GM13977 (cell line): ENCODE results near the gene SLC12A6.

Source experiments
- DNase-seq: peaks from one replicate; pipeline ENCODE4 v3.0.0; 2012; ENCODE audit warnings: low spot score
- in situ Hi-C: fragments of 300-500 bp; cut with MboI; formaldehyde crosslinking; loops from one replicate; pipeline ENCODE4 v1.12.0; 2022; ENCODE audit warnings: low sequenced_read_pairs, low pct_unique_long_range_greater_than_20kb, mixed read lengths, inconsistent platforms; ENCODE audit not compliant: unreplicated experiment
- TF ChIP-seq, protein P1 (sequence below): IDR thresholded peaks from 2 replicates; pipeline ENCODE4 v1.5.1; 2012; ENCODE audit warnings: mild to moderate bottlenecking, control low read depth; ENCODE audit not compliant: insufficient read depth; ENCODE audit errors: extremely low read depth, missing control alignments

SLC12A6 gene

DNA sequence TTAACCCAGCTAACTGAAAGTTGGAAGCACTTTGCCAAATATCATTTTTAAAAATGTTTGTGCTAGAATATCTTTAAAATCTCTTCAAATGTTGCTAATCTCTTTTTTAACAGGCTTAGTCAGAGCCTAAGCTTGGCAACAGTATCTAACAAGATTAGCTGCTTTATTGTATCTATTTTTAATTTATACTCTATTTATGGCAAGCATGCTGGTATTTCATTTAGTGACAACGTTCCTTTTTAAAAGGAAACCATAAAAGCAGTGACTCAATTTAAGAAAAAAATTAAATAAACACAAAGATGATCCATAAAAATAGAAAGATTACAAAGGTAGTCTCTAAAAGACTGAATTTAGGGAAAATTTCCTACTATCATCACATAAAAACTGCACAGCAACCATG is 40.5 kb downstream of the SLC12A6 start:
- no peak for DNase-seq
- TF ChIP-seq, protein P1, sequence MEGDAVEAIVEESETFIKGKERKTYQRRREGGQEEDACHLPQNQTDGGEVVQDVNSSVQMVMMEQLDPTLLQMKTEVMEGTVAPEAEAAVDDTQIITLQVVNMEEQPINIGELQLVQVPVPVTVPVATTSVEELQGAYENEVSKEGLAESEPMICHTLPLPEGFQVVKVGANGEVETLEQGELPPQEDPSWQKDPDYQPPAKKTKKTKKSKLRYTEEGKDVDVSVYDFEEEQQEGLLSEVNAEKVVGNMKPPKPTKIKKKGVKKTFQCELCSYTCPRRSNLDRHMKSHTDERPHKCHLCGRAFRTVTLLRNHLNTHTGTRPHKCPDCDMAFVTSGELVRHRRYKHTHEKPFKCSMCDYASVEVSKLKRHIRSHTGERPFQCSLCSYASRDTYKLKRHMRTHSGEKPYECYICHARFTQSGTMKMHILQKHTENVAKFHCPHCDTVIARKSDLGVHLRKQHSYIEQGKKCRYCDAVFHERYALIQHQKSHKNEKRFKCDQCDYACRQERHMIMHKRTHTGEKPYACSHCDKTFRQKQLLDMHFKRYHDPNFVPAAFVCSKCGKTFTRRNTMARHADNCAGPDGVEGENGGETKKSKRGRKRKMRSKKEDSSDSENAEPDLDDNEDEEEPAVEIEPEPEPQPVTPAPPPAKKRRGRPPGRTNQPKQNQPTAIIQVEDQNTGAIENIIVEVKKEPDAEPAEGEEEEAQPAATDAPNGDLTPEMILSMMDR: no peak
- in situ Hi-C loops: no loop called here

DNA sequence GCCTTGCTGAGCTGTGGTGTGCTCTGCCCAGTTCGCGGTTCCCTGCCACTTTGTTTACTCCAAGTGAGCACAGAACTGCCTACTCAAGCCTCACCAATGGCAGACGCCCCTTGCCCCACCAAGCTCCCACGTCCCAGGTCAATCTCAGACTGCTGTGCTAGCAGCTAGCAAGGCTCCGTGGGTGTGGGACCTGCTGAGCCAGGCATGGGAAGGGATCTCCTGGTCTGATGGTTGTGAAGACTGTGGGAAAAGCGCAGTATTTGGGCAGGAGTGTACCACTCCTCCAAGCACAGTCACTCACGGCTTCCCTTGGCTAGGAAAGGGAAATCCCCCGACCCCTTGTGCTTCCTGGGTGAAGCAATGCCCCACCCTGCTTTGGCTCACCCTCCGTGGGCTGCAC is 45.0 kb downstream of the SLC12A6 start:
- in situ Hi-C loops: no loop called here
- DNase-seq: no peak
- TF ChIP-seq, protein P1: no peak

DNA sequence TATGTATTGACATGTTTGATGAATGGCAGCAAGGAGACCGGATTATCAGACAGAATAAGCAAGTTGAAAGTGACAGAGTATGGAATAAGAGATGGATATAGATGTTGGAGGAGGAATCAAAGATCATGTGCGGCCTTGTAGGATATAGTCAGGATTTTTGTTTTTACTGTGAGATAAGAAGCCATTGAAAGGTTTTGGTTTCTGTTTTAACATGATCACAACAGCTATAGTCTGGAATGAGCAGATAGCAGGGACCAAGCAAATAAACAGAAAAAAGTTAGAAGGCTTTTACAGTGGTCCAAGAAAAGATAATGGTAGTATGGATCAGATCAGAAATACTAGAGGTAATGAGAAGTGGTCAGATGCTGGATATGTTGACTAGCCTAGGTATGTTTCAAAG is 52.6 kb downstream of the SLC12A6 start:
- DNase-seq: no peak
- in situ Hi-C loops: no loop called here
- TF ChIP-seq, protein P1: no peak

DNA sequence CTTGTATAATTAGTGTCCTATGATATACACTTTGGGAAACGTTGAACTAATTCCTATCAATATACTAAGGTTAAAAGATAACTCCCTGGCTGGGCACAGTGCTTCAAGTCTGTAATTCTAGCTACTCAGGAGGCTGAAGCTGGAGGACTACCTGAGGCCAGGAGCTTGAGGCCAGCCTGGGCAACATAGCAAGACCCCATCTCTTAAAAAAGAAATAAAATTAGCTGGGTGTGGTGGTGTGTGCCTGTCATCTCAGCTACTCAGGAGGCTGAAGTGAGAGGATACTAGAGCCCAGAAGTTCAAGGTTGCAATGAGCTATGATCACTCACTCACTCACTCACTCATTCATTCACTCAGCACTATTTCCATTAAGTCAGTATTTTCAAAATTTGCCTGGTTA is 55.2 kb downstream of the SLC12A6 start:
- DNase-seq: no peak
- in situ Hi-C loops: no loop called here
- TF ChIP-seq, protein P1: no peak

DNA sequence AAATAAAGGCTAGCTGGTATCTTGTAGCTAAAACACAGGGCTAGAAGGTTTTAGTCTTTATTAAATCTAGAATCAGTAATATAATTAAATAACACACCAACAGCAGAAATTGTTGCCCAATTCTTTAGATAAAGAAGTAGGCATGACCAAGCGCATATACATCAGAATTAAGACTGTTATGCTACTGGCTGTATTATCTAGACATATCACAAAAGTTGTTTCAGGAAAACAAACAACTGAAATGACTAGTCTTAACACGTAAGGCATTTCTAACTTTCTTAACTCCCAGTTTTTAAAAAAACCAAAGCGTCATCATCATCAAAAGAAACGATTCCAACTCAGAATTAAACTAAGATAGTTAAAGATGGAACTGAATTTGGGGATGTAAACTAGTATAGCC is 57.4 kb downstream of the SLC12A6 start:
- in situ Hi-C loops: no loop called here
- no peak for DNase-seq
- TF ChIP-seq, protein P1: no peak

DNA sequence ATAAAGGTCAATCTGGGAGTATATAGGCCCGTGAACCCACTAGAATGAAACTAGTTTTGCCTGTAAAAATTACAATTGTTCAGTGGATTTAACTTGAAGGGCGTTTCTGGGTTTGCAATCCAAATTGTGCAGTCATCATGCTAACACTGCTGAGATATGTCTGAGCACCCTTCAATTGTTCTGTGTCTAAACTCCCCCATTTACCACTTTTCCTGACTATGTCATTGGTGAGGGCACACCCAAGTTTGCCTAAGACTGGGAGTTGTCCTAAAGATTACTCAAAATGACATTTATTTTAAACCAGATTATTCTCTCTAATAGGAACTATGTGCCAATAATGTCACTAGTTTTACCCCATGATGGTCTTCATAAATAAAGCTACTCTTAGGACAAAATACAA is 58.2 kb downstream of the SLC12A6 start:
- in situ Hi-C loops: no loop called here
- TF ChIP-seq, protein P1: no peak
- DNase-seq: no peak

DNA sequence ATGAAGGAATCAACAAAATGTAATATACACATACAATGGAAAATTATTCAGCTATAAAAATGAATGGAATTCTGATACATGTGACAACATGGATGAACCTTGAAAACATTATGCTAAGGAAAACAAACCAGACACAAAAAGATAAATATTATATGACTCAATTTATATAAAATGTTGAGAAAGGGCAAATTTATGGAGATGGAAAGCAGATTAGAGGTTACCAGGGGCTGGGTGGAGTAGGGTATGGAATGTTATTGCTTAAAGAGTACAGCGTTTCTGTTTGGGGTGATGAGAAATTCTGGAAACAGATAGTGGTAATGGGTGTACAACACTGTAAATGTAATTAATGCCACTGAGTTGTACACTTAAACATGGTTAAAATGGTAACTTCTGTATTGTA is 61.9 kb downstream of the SLC12A6 start:
- in situ Hi-C loops: no loop called here
- DNase-seq: no peak
- TF ChIP-seq, protein P1: no peak
